Heart left ventricle (tissue), 13 donors: Measurements from ENCODE around the gene OR52E6.

ENCODE experiments used
- POLR2A ChIP-seq, 2 donors: fragments of 450-650 bp; IDR thresholded peaks; one replicate each; pipeline ENCODE4 v1.6.1; 2017; ENCODE audit warnings: antibody characterized with exemption in 2 of 2, mild to moderate bottlenecking in 2 of 2, moderate library complexity in 2 of 2
- TF ChIP-seq, protein P1 (sequence below), 12 donors: fragments of 200-600 bp; sonication (generic) in 4 of 12; IDR thresholded peaks; one replicate each; pipeline versions ENCODE4 v1.5.0 to v1.8.0; 2018 to 2022; ENCODE audit warnings: antibody characterized with exemption in 12 of 12, mild to moderate bottlenecking in 5 of 12
- donor health status: ischemic (EF 13 %, LVEDD 7.1; RV severe dilation, severe dysfunction).
- donor health status: DM: no; HTN: yes; CAD: no.
- donor health status: DM: no; HTN: no; CAD: no.
- donor health status: ischemic (EF 25% LVEDD 6.9; RV normal size, moderate dysfunction).
- donor health status: ischemic (EF 25% LVEDD 5.7; RV mildly dilated, moderate dysfunction).
- donor health status: ischemic (EF 35%, LVEDD 5.7; RV mildly dilated, moderate dysfunction).
- donor health status: nonischemic (EF 11% LVEDD 7.7; RV severe dilation, severe dysfunction).
- donor health status: DM: yes; HTN: yes; CAD: no.
- donor health status: PGD.
- donor health status: ischemic (EF 29% LVEDD 5.4; RV normal size, mild dysfunction).
- donor health status: nonischemic (EF 23%, LVEDD 6.1; RV moderate dilation, normal function).

DNA sequence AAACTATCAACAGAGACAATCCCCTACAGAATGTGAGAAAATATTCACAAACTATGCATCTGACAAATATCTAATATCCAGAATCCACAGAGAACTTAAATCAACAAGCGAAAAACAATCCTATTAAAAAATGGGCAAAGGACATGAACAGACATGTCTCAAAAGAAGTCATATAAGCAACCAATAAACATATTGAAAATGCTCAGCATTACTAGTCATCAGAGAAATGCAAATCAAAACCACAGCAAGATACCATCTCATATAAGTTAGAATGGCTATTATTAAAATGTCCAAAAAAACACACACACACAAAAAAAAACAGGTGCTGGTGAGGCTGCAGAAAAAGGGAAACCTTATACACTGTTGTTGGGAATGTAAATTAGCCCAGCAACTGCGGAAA, 24.1 kb upstream of the OR52E6 start:
- no peak for TF ChIP-seq POLR2A (IDR thresholded peaks at IDR 0.05)
- TF ChIP-seq, protein P1, sequence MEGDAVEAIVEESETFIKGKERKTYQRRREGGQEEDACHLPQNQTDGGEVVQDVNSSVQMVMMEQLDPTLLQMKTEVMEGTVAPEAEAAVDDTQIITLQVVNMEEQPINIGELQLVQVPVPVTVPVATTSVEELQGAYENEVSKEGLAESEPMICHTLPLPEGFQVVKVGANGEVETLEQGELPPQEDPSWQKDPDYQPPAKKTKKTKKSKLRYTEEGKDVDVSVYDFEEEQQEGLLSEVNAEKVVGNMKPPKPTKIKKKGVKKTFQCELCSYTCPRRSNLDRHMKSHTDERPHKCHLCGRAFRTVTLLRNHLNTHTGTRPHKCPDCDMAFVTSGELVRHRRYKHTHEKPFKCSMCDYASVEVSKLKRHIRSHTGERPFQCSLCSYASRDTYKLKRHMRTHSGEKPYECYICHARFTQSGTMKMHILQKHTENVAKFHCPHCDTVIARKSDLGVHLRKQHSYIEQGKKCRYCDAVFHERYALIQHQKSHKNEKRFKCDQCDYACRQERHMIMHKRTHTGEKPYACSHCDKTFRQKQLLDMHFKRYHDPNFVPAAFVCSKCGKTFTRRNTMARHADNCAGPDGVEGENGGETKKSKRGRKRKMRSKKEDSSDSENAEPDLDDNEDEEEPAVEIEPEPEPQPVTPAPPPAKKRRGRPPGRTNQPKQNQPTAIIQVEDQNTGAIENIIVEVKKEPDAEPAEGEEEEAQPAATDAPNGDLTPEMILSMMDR (IDR thresholded peaks at IDR 0.05), result no peak
